Body of pancreas (tissue), 4 donors: ENCODE data around the gene SPG11.
"Not testable (repeated sequence)": the region's sequence is repeated elsewhere in the genome, so short reads cannot be mapped to it uniquely, and the experiment has no call there.

Source experiments
- CTCF ChIP-seq, 7 experiments: fragments of 450-650 bp in 4 of 7; fragments of 200-600 bp in 3 of 7; sonication (generic) in 3 of 7; IDR thresholded peaks; one replicate each; pipeline ENCODE4 v1.5.1; 2016 to 2019; ENCODE audit warnings: antibody characterized with exemption in 7 of 7
- POLR2A ChIP-seq, 3 donors: fragments of 450-650 bp; IDR thresholded peaks; one replicate each; pipeline ENCODE4 v1.6.1; 2016; ENCODE audit warnings: antibody characterized with exemption in 3 of 3, mild to moderate bottlenecking in 2 of 3

- not testable (repeated sequence) for TF ChIP-seq CTCF, POLR2A (IDR thresholded peaks at IDR 0.05)
These were observed 131.2 kb downstream of the SPG11 start for GRCh38 chr15:44532275-44532674.
